K562 (cell line): ENCODE results near the gene UNC5B. TPM values are rescaled to one million over a fixed set of nuclear protein-coding genes. Genes with fewer than 3 reads are reported as not detected.
A peak's percentile ranks its signal among the peaks of the same experiment; 100 is the strongest.

ENCODE experiments used
- ERF ChIP-seq: fragments of 450-650 bp; formaldehyde crosslinking; IDR thresholded peaks from 2 replicates; pipeline ENCODE4 v1.4.0; 2020; ENCODE audit warnings: mild to moderate bottlenecking, mixed read lengths
- JUND ChIP-seq, 2 experiments: IDR thresholded peaks; 2 replicates in 1 of 2; 3 replicates in 1 of 2; pipeline ENCODE4 v1.6.1; 2011; ENCODE audit warnings: borderline replicate concordance in 2 of 2, low read depth in 2 of 2, low read length in 2 of 2, improper control_type of control experiment in 1 of 2, missing biosample characterization in 1 of 2, missing genetic modification characterization in 1 of 2, missing genetic modification reagents in 1 of 2
- NCOA1 ChIP-seq: fragments of 450-650 bp; IDR thresholded peaks from 2 replicates; pipeline ENCODE4 v1.6.1; 2016; ENCODE audit warnings: low read depth
- NCOA2 ChIP-seq, 2 experiments: fragments of 450-650 bp; IDR thresholded peaks; 2 replicates each; pipeline ENCODE4 v1.6.1; 2018; ENCODE audit warnings: mild to moderate bottlenecking in 2 of 2, moderate library complexity in 1 of 2; ENCODE audit not compliant: partially characterized antibody in 2 of 2
- NFE2L1 ChIP-seq: fragments of 450-650 bp; IDR thresholded peaks from 2 replicates; pipeline ENCODE4 v1.6.1; 2016; ENCODE audit warnings: missing genetic modification characterization, low read depth, mild to moderate bottlenecking, missing compliant biosample characterization, moderate library complexity, borderline replicate concordance
- NFYB ChIP-seq: IDR thresholded peaks from 2 replicates; pipeline ENCODE4 v1.6.1; 2011; ENCODE audit warnings: mild to moderate bottlenecking, moderate library complexity; ENCODE audit not compliant: insufficient read length; ENCODE audit errors: extremely low read depth
- PRDM10 ChIP-seq: fragments of 450-650 bp; IDR thresholded peaks from 2 replicates; pipeline ENCODE4 v1.6.1; 2018; ENCODE audit not compliant: partially characterized antibody
- SMARCA4 ChIP-seq: fragments of 450-650 bp; IDR thresholded peaks from 2 replicates; pipeline ENCODE4 v1.6.1; 2016
- TCF7 ChIP-seq: sonication (generic); IDR thresholded peaks from 2 replicates; pipeline ENCODE4 v1.6.1; 2016; ENCODE audit warnings: antibody characterized with exemption, borderline replicate concordance
- TCFL5 ChIP-seq: fragments of 250-450 bp; sonication (Bioruptor Pico); conservative IDR thresholded peaks from 2 replicates; pipeline ENCODE4 v1.6.1; 2021; ENCODE audit warnings: mild to moderate bottlenecking, moderate library complexity, matching md5 sums
- TRIM28 ChIP-seq: fragments of 450-650 bp; IDR thresholded peaks from 2 replicates; pipeline ENCODE4 v1.6.1; 2017
- ZNF121 ChIP-seq: sonication (generic); formaldehyde crosslinking; conservative IDR thresholded peaks from 2 replicates; pipeline ENCODE4 v1.8.0; 2022; ENCODE audit warnings: missing genetic modification reagents
- ZNF124 ChIP-seq: sonication (generic); formaldehyde crosslinking; IDR thresholded peaks from 2 replicates; pipeline ENCODE4 v1.8.1; 2022; ENCODE audit warnings: missing genetic modification reagents
- ZNF436 ChIP-seq: fragments of 250-450, 450-650 bp; sonication (Bioruptor Pico); formaldehyde crosslinking; IDR thresholded peaks from 2 replicates; pipeline ENCODE4 v1.7.0; 2020; ENCODE audit warnings: mild to moderate bottlenecking
- ZNF609 ChIP-seq: sonication (generic); formaldehyde crosslinking; IDR thresholded peaks from 2 replicates; pipeline ENCODE4 v1.8.1; 2023; ENCODE audit warnings: missing genetic modification reagents, mild to moderate bottlenecking, borderline replicate concordance
- ZNF76 ChIP-seq: fragments of 250-450 bp; sonication (Bioruptor Pico); IDR thresholded peaks from 2 replicates; pipeline ENCODE4 v1.4.0; 2020; ENCODE audit warnings: mild to moderate bottlenecking, moderate library complexity, borderline replicate concordance
- polyA plus RNA-seq, 8 experiments: library from polyadenylated mRNA; depleted of rRNA in 4 of 8; stranded (reverse) in 5 of 8; unstranded in 3 of 8; fragments of >200 nt; fragmentation: Nextera tagmentation in 2 of 8; fragmentation: Illumina TruSeq in 1 of 8; extraction: Ambion mirVana in 2 of 8; extraction: Trizol in 1 of 8; gene quantifications; 2 replicates each; pipeline versions ENCODE4 v1.2.1 to v1.2.3, GENCODE V29; 2011 to 2014; ENCODE audit warnings: inconsistent platforms in 1 of 8, missing spikeins in 1 of 8
- total RNA-seq, 7 experiments: library from RNA; depleted of rRNA in 6 of 7; stranded (reverse); fragments of >200 nt in 6 of 7; fragmentation: Illumina TruSeq in 2 of 7; extraction: Trizol in 2 of 7; gene quantifications; 2 replicates each; pipeline versions ENCODE4 v1.2.1 to v1.2.3, GENCODE V29; 2011 to 2021; ENCODE audit warnings: low replicate concordance in 1 of 7
- TF ChIP-seq, protein P1 (sequence below): fragments of 200-800 bp; sonication (Bioruptor generic); IDR thresholded peaks from 2 replicates; pipeline ENCODE4 v1.6.1; 2017; ENCODE audit warnings: missing genetic modification characterization, missing compliant biosample characterization
- TF ChIP-seq, protein P2 (sequence below): sonication (generic); formaldehyde crosslinking; IDR thresholded peaks from 2 replicates; pipeline ENCODE4 v1.9.0; 2022; ENCODE audit warnings: mild to moderate bottlenecking, missing genetic modification reagents

Gene UNC5B
- total and polyA plus RNA-seq, 9 of the 15 experiments (the other 6 are each of a cell fraction or from before 2014, with no cell fraction given) = 0.10 to 8.4 (median 2.1) TPM

- TF ChIP-seq JUND (IDR thresholded peaks at IDR 0.05; ENCODE audit: borderline replicate concordance, low read depth, low read length) (no peak), JUND (tag; IDR thresholded peaks at IDR 0.05; ENCODE audit: borderline replicate concordance, low read depth, low read length) (no peak), TRIM28 (no peak), ZNF121 (CRISPR knock-in tag) (no peak), ERF (CRISPR knock-in tag) (no peak), ZNF76 (no peak), TCFL5 (no peak), ZNF436 (CRISPR knock-in tag) (no peak), ZNF124 (CRISPR knock-in tag) (no peak), NCOA2 (IDR thresholded peaks at IDR 0.05; ENCODE audit: partially characterized antibody in 2 of 2) (no peak), NFYB (no peak), SMARCA4 (no peak), NCOA1 (no peak), NFE2L1 (tag) (no peak), PRDM10 (no peak), ZNF609 (CRISPR knock-in tag) (no peak), TCF7 (no peak)
- TF ChIP-seq, protein P1, sequence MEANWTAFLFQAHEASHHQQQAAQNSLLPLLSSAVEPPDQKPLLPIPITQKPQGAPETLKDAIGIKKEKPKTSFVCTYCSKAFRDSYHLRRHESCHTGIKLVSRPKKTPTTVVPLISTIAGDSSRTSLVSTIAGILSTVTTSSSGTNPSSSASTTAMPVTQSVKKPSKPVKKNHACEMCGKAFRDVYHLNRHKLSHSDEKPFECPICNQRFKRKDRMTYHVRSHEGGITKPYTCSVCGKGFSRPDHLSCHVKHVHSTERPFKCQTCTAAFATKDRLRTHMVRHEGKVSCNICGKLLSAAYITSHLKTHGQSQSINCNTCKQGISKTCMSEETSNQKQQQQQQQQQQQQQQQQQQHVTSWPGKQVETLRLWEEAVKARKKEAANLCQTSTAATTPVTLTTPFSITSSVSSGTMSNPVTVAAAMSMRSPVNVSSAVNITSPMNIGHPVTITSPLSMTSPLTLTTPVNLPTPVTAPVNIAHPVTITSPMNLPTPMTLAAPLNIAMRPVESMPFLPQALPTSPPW (CRISPR knock-in tag) = peak; percentile 97
- TF ChIP-seq, protein P2, sequence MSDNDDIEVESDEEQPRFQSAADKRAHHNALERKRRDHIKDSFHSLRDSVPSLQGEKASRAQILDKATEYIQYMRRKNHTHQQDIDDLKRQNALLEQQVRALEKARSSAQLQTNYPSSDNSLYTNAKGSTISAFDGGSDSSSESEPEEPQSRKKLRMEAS (CRISPR knock-in tag) = no peak
Observed at GRCh38 chr10:71314028-71314693, 101.8 kb downstream of the UNC5B start (continued).
